Kidney (tissue), 14 donors: Measurements from ENCODE around the gene RASGRF1. TPM values are rescaled to one million over a fixed set of nuclear protein-coding genes. Genes with fewer than 3 reads are reported as not detected.
A peak's percentile ranks its signal among the peaks of the same experiment; 100 is the strongest.

Source experiments
- DNase-seq, 5 donors: peaks; one replicate each; pipeline ENCODE4 v3.0.0-alpha.2; 2013 to 2020
- FAIRE-seq: peaks from 2 replicates; lab custom pipeline; 2012; peaks lifted over from hg19 to GRCh38; lab: Jason Lieb, UNC
- H3K27ac ChIP-seq, 2 donors: one replicate each; pipeline ENCODE4 v1.7.0; 2013; ENCODE audit warnings: low read depth in 2 of 2, low read length in 2 of 2, inconsistent platforms in 1 of 2
- H3K27me3 ChIP-seq: one replicate; pipeline ENCODE4 v1.7.1; 2013; ENCODE audit warnings: low read length, inconsistent platforms; ENCODE audit not compliant: control insufficient read depth, insufficient read depth
- H3K36me3 ChIP-seq, 3 donors: one replicate each; pipeline versions ENCODE4 v1.7.0 to v1.7.1; 2013; ENCODE audit warnings: low read length in 3 of 3, control low read depth in 1 of 3, inconsistent platforms in 1 of 3; ENCODE audit not compliant: insufficient read depth in 3 of 3, control insufficient read depth in 2 of 3
- H3K4me1 ChIP-seq, 3 donors: one replicate each; pipeline versions ENCODE4 v1.7.0 to v1.7.1; 2013; ENCODE audit warnings: low read length in 3 of 3, inconsistent platforms in 1 of 3, low read depth in 1 of 3; ENCODE audit not compliant: control insufficient read depth in 2 of 3, insufficient read depth in 2 of 3
- H3K4me3 ChIP-seq, 3 donors: one replicate each; pipeline versions ENCODE4 v1.7.0 to v1.8.1; 2013; ENCODE audit warnings: low read length in 3 of 3, control low read depth in 1 of 3, inconsistent platforms in 1 of 3
- H3K9ac ChIP-seq, 3 donors: one replicate each; pipeline versions ENCODE4 v1.7.0 to v1.7.1; 2013; ENCODE audit warnings: low read length in 3 of 3, control low read depth in 1 of 3, inconsistent platforms in 1 of 3
- H3K9me3 ChIP-seq, 3 donors: one replicate each; pipeline versions ENCODE4 v1.7.0 to v1.7.1; 2013; ENCODE audit warnings: low read length in 3 of 3, control low read depth in 1 of 3, inconsistent platforms in 1 of 3; ENCODE audit not compliant: control insufficient read depth in 2 of 3, insufficient read depth in 1 of 3
- CTCF ChIP-seq: IDR thresholded peaks from 3 replicates; pipeline ENCODE4 v1.5.1; 2012; ENCODE audit warnings: mild to moderate bottlenecking, moderate library complexity, borderline replicate concordance; ENCODE audit not compliant: insufficient read depth; ENCODE audit errors: extremely low read depth
- intact Hi-C: fragments of 100-400 bp; cut with DNase I; formaldehyde crosslinking; loops from one replicate; pipeline ENCODE4 v1.11.1; 2022
- polyA plus RNA-seq: library from polyadenylated mRNA; stranded (reverse); fragments of 350-450 nt; fragmentation: Illumina TruSeq; extraction: RNeasy Lipid Tissue Mini Kit (QIAGEN cat#74804); gene quantifications from one replicate; pipeline ENCODE4 v1.2.3, GENCODE V29; 2014; ENCODE audit warnings: low read depth, low replicate concordance; ENCODE audit not compliant: insufficient read depth
- total RNA-seq: library from RNA; stranded (reverse); fragmentation: NEBNext Ultra II Directional; extraction: Animal tissue kit (Norgen Biotek cat#: 25700); gene quantifications from one replicate; pipeline ENCODE4 v1.2.1, GENCODE V29; 2021
- donor health status: control.
- donor health status: control.
- donor health status: control.
- donor health status: control.
- donor health status: control.
- donor health status: DM: yes; HTN: yes; CAD: no.
- donor health status: Normal renal cell carcinoma (clear cell type).

Gene RASGRF1
- total and polyA plus RNA-seq, 2 donors from 2014 or later, result 0.98 to 4.2 TPM

GRCh38 chr15:78981532-78982313, 108.9 kb downstream of the RASGRF1 start:
- FAIRE-seq, result no peak

GRCh38 chr15:78979456-78980320, 110.9 kb downstream of the RASGRF1 start:
- peak; percentile 62 for TF ChIP-seq CTCF
- Histone ChIP-seq H3K27ac (peak overlapping the region in 1 of 2 donors; percentile 8), H3K36me3 (no peaks in the 10 kb centered on the region), H3K9me3 (no peaks in the 10 kb centered on the region), H3K27me3 (no peaks in the 10 kb centered on the region), H3K4me3 (no peak overlapping the region), H3K4me1 (peaks cover 0 to 8% (median 0%) of the 10 kb centered on the region in 3 donors), H3K9ac (no peak overlapping the region)
- intact Hi-C loops, result no loop called here
- FAIRE-seq (no peak), DNase-seq (peak in 4 of 5 donors; percentile 56 to 82 (median 64))

More at GRCh38 chr15:78981532-78982313, 108.9 kb downstream of the RASGRF1 start:
- no peak for DNase-seq
- TF ChIP-seq CTCF, result no peak
- no peak overlapping the region for H3K27ac ChIP-seq
- intact Hi-C loops, result no loop called here
- no peaks in the 10 kb centered on the region for H3K27me3 ChIP-seq
- no peaks in the 10 kb centered on the region for H3K9me3 ChIP-seq
- H3K4me3 ChIP-seq, result no peak overlapping the region
- no peak overlapping the region for H3K9ac ChIP-seq
- peaks cover 0 to 8% (median 0%) of the 10 kb centered on the region in 3 donors for H3K4me1 ChIP-seq
- no peaks in the 10 kb centered on the region for H3K36me3 ChIP-seq

- H3K4me3 ChIP-seq, result no peak overlapping the region
- DNase-seq (no peak), FAIRE-seq (no peak)
- intact Hi-C loops, result no loop called here
- peaks cover 0 to 8% (median 0%) of the 10 kb centered on the region in 3 donors for H3K4me1 ChIP-seq
- TF ChIP-seq CTCF, result no peak
- H3K27ac ChIP-seq, result no peak overlapping the region
- H3K9ac ChIP-seq, result no peak overlapping the region
- H3K27me3 ChIP-seq, result no peaks in the 10 kb centered on the region
- no peaks in the 10 kb centered on the region for H3K9me3 ChIP-seq
- H3K36me3 ChIP-seq, result no peaks in the 10 kb centered on the region
These were observed 111.9 kb downstream of the RASGRF1 start for GRCh38 chr15:78978601-78979179.
